Esophagus squamous epithelium (tissue), 4 donors: ENCODE measurements around the gene SERPINB3.
A peak's percentile ranks its signal among the peaks of the same experiment; 100 is the strongest.

Experiments used
- CTCF ChIP-seq, 6 experiments: fragments of 450-650 bp in 4 of 6; fragments of 200-600 bp in 2 of 6; sonication (generic) in 2 of 6; IDR thresholded peaks; one replicate each; pipeline ENCODE4 v1.5.1; 2016 to 2019; ENCODE audit warnings: antibody characterized with exemption in 6 of 6, mild to moderate bottlenecking in 4 of 6, moderate library complexity in 4 of 6
- POLR2A ChIP-seq, 4 donors: fragments of 450-650 bp; IDR thresholded peaks; one replicate each; pipeline ENCODE4 v1.6.1; 2017; ENCODE audit warnings: antibody characterized with exemption in 4 of 4, mild to moderate bottlenecking in 4 of 4, moderate library complexity in 3 of 4

- TF ChIP-seq CTCF (IDR thresholded peaks at IDR 0.05) (no peak), POLR2A (IDR thresholded peaks at IDR 0.05) (peak in 1 of 4 donors; percentile 9)
These were observed 21.5 kb upstream of the SERPINB3 start for GRCh38 chr18:63683152-63683551.
